GM10248 (cell line): ENCODE measurements around the gene PRKCA.

Source experiments
- CTCF ChIA-PET: fragments of 300-600 bp; sonication (Branson Sonifier 250); formaldehyde crosslinking; extraction: SDS; loops from one replicate; lab custom pipeline; 2021; ENCODE audit warnings: antibody characterized with exemption; lab: Yijun Ruan, JAX
- POLR2A ChIA-PET: fragments of 350-650 bp; sonication (Branson Sonifier 250); formaldehyde crosslinking; extraction: SDS; loops from one replicate; lab custom pipeline; 2020; ENCODE audit warnings: antibody characterized with exemption; lab: Yijun Ruan, JAX
- DNase-seq: peaks from one replicate; pipeline ENCODE4 v3.0.0; 2012; ENCODE audit errors: extremely low spot score
- CTCF ChIP-seq: IDR thresholded peaks from 2 replicates; pipeline ENCODE4 v1.5.1; 2012; ENCODE audit warnings: mild to moderate bottlenecking, low read depth; ENCODE audit errors: extremely low read depth, missing control alignments, control extremely low read depth

PRKCA gene

GRCh38 chr17:66519154-66519553 is 216.7 kb downstream of the PRKCA start:
- DNase-seq = no peak
- TF ChIP-seq CTCF = no peak
- CTCF ChIA-PET = interaction anchor here (1.3 kb wide), 1 partner anchor 19 kb away, joined by 6 read pairs; no protein-coding TSS in a partner anchor
- POLR2A ChIA-PET = no interaction called here

GRCh38 chr17:66520999-66521398 is 218.6 kb downstream of the PRKCA start:
- DNase-seq = no peak
- POLR2A ChIA-PET = no interaction called here
- no peak for TF ChIP-seq CTCF
- CTCF ChIA-PET = interaction anchor here (1.9 kb wide), 1 partner anchor 46 kb away, joined by 6 read pairs; no protein-coding TSS in a partner anchor

- TF ChIP-seq CTCF = no peak
- DNase-seq = no peak
- POLR2A ChIA-PET = no interaction called here
- CTCF ChIA-PET = interaction anchor here (1.0 to 1.9 kb wide), 4 partner anchors 15 to 210 kb away, joined by 3 to 6 read pairs (median 4); no protein-coding TSS in a partner anchor
Measured at GRCh38 chr17:66522591-66523272, 220.3 kb downstream of the PRKCA start.

GRCh38 chr17:66523378-66524200 is 221.2 kb downstream of the PRKCA start:
- CTCF ChIA-PET = interaction anchor here (1.0 to 1.7 kb wide), 3 partner anchors 14 to 211 kb away, joined by 3 to 5 read pairs (median 4); no protein-coding TSS in a partner anchor
- TF ChIP-seq CTCF = no peak
- POLR2A ChIA-PET = no interaction called here
- DNase-seq = no peak

- CTCF ChIA-PET = no interaction called here
Measured at GRCh38 chr17:66524877-66525276, 222.5 kb downstream of the PRKCA start.

More at GRCh38 chr17:66524877-66525276, 222.5 kb downstream of the PRKCA start:
- TF ChIP-seq CTCF = no peak
- no peak for DNase-seq
- POLR2A ChIA-PET = no interaction called here
